A673 (cell line): ENCODE measurements around the gene POC5.

Source experiments
- CTCF ChIP-seq: fragments of 300-800, 200-600 bp; sonication (generic); conservative IDR thresholded peaks from 2 replicates; pipeline ENCODE4 v1.5.1; 2017; ENCODE audit warnings: low read depth, mild to moderate bottlenecking, antibody characterized with exemption, low read length, moderate library complexity, mixed read lengths
- EZH2 ChIP-seq: fragments of 200-600 bp; sonication (generic); IDR thresholded peaks from 2 replicates; pipeline ENCODE4 v1.6.1; 2017; ENCODE audit warnings: borderline replicate concordance, low read depth, mild to moderate bottlenecking, mixed read lengths, antibody characterized with exemption, low read length; ENCODE audit not compliant: poor library complexity, severe bottlenecking

- no peak for TF ChIP-seq CTCF
- TF ChIP-seq EZH2 = no peak
Measured at GRCh38 chr5:75670577-75670976, 46.7 kb downstream of the POC5 start.
